ENCODE results near the gene CLEC2L. TPM values are rescaled to one million over a fixed set of nuclear protein-coding genes. Genes with fewer than 3 reads are reported as not detected.

The CLEC2L gene
- total and polyA plus RNA-seq, 2 of the 13 experiments (the other 11 are each of a cell fraction or from before 2014, with no cell fraction given): 0.20 to 0.25 TPM

- 96% methylated on average over 7 of the region's 7 CpGs for WGBS (ENCODE audit: low lambda C conversion rate)
- no peaks in the 10 kb centered on the region for H4K20me1 ChIP-seq (ENCODE audit: insufficient read depth, low read length)
- no peak for FAIRE-seq
- no TSS peak for BruUV-seq (replicated peaks)
- H3K9ac ChIP-seq (ENCODE audit: insufficient read depth, low read depth, low read length): no peak overlapping the region
- ChIA-PET CTCF (ENCODE audit: low intra/inter-chr PET ratio, low total read pairs) (no interaction called here), POLR2A (no interaction called here)
- ATAC-seq: no peak
- intact Hi-C loops (cut with micrococcal nuclease; ENCODE audit: unreplicated experiment) (no loop called here), in situ Hi-C loops (cut with HindIII; ENCODE audit: extremely low pct_ligation_motif_present, low pct_unique_long_range_greater_than_20kb) (no loop called here)
- H3K9me3 ChIP-seq (ENCODE audit: low read length): no peaks in the 10 kb centered on the region
- no peaks in the 10 kb centered on the region for H3K79me2 ChIP-seq (ENCODE audit: insufficient read depth, low read length)
- H3K4me1 ChIP-seq (ENCODE audit: insufficient read depth, low read length): no peaks in the 10 kb centered on the region
- H3K27ac ChIP-seq (ENCODE audit: extremely low read length, insufficient read depth, low read length): no peak overlapping the region
- H3K4me2 ChIP-seq (ENCODE audit: low read depth, low read length): no peak overlapping the region
- no peak for TF ChIP-seq HBP1 (CRISPR knock-in tag; IDR thresholded peaks at IDR 0.05; ENCODE audit: low read depth)
- no peak for TF ChIP-seq TGIF2 (CRISPR knock-in tag; IDR thresholded peaks at IDR 0.05)
- TF ChIP-seq, protein P1, sequence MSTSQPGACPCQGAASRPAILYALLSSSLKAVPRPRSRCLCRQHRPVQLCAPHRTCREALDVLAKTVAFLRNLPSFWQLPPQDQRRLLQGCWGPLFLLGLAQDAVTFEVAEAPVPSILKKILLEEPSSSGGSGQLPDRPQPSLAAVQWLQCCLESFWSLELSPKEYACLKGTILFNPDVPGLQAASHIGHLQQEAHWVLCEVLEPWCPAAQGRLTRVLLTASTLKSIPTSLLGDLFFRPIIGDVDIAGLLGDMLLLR (CRISPR knock-in tag; IDR thresholded peaks at IDR 0.05): no peak
- no peak for TF ChIP-seq SP140L (CRISPR knock-in tag; IDR thresholded peaks at IDR 0.05; ENCODE audit: borderline replicate concordance)
- no peak overlapping the region for H3K4me3 ChIP-seq (replicated peaks in 1 of 3; ENCODE audit: insufficient read depth in 1 of 3, low read depth in 2 of 3, low read length in 3 of 3)
- DNase-seq (ENCODE audit: low spot score): no peak
- no peaks in the 10 kb centered on the region for H3K27me3 ChIP-seq (ENCODE audit: control insufficient read depth in 1 of 2, insufficient read depth in 2 of 2, low read length in 2 of 2)
- H2AFZ ChIP-seq (ENCODE audit: low read length): no peak overlapping the region
- peaks cover 29 to 83% of the 10 kb centered on the region in 2 experiments for H3K36me3 ChIP-seq (replicated peaks in 1 of 2; ENCODE audit: control insufficient read depth in 1 of 2, insufficient read depth in 2 of 2, low read length in 2 of 2)
Measured at GRCh38 chr7:139587535-139587934, 64.0 kb downstream of the CLEC2L start.

- ChIA-PET POLR2A (no interaction called here), CTCF (ENCODE audit: low intra/inter-chr PET ratio, low total read pairs) (no interaction called here)
- Histone ChIP-seq H3K36me3 (replicated peaks in 1 of 2; ENCODE audit: control insufficient read depth in 1 of 2, insufficient read depth in 2 of 2, low read length in 2 of 2) (peaks cover 31 to 84% of the 10 kb centered on the region in 2 experiments), H3K4me2 (ENCODE audit: low read depth, low read length) (no peak overlapping the region), H3K9ac (ENCODE audit: insufficient read depth, low read depth, low read length) (no peak overlapping the region), H2AFZ (ENCODE audit: low read length) (no peak overlapping the region), H4K20me1 (ENCODE audit: insufficient read depth, low read length) (no peaks in the 10 kb centered on the region), H3K9me3 (ENCODE audit: low read length) (no peaks in the 10 kb centered on the region), H3K4me1 (ENCODE audit: insufficient read depth, low read length) (no peaks in the 10 kb centered on the region), H3K4me3 (replicated peaks in 1 of 3; ENCODE audit: insufficient read depth in 1 of 3, low read depth in 2 of 3, low read length in 3 of 3) (no peak overlapping the region), H3K27ac (ENCODE audit: extremely low read length, insufficient read depth, low read length) (no peak overlapping the region), H3K27me3 (ENCODE audit: control insufficient read depth in 1 of 2, insufficient read depth in 2 of 2, low read length in 2 of 2) (no peaks in the 10 kb centered on the region), H3K79me2 (ENCODE audit: insufficient read depth, low read length) (no peaks in the 10 kb centered on the region)
- BruUV-seq (replicated peaks): no TSS peak
- 93% methylated on average over 7 of the region's 7 CpGs for WGBS (ENCODE audit: low lambda C conversion rate)
- TF ChIP-seq CC2D1A (CRISPR knock-in tag; IDR thresholded peaks at IDR 0.05): no peak
- no peak for TF ChIP-seq MATR3 (CRISPR knock-in tag; IDR thresholded peaks at IDR 0.05)
- TF ChIP-seq CENPBD1 (CRISPR knock-in tag; IDR thresholded peaks at IDR 0.05; ENCODE audit: borderline replicate concordance, low read depth): no peak
- TF ChIP-seq ZNF782 (CRISPR knock-in tag; IDR thresholded peaks at IDR 0.05; ENCODE audit: borderline replicate concordance): no peak
- no peak for TF ChIP-seq ZNF737 (CRISPR knock-in tag; IDR thresholded peaks at IDR 0.05; ENCODE audit: borderline replicate concordance)
- no peak for TF ChIP-seq KDM5A (IDR thresholded peaks at IDR 0.05; ENCODE audit: borderline replicate concordance, low read length)
- TF ChIP-seq MYC (CRISPR knock-in tag; IDR thresholded peaks at IDR 0.05; ENCODE audit: borderline replicate concordance): no peak
- no peak for TF ChIP-seq ZNF101 (CRISPR knock-in tag; IDR thresholded peaks at IDR 0.05; ENCODE audit: borderline replicate concordance, low read depth)
- no peak for TF ChIP-seq GATAD2A (CRISPR knock-in tag; IDR thresholded peaks at IDR 0.05)
- no peak for TF ChIP-seq ZNF24 (IDR thresholded peaks at IDR 0.05)
- no peak for TF ChIP-seq JARID2 (CRISPR knock-in tag; IDR thresholded peaks at IDR 0.05; ENCODE audit: insufficient replicate concordance)
- in situ Hi-C loops (cut with HindIII; ENCODE audit: extremely low pct_ligation_motif_present, low pct_unique_long_range_greater_than_20kb): no loop called here
- FAIRE-seq (no peak), ATAC-seq (no peak), DNase-seq (ENCODE audit: low spot score) (no peak)
- intact Hi-C loops (cut with micrococcal nuclease; ENCODE audit: unreplicated experiment): no loop called here
Measured at GRCh38 chr7:139588632-139589031, 65.1 kb downstream of the CLEC2L start.

Measured in HepG2 (cell line).